Activated CD8-positive, alpha-beta memory T cell treated with anti-CD3 and anti-CD28 coated beads for 24 hours (primary cell): Measurements from ENCODE around the gene PIK3R3.

Experiments
- DNase-seq: peaks from one replicate; pipeline ENCODE4 v3.0.0-alpha.2; 2020

The PIK3R3 gene

DNA sequence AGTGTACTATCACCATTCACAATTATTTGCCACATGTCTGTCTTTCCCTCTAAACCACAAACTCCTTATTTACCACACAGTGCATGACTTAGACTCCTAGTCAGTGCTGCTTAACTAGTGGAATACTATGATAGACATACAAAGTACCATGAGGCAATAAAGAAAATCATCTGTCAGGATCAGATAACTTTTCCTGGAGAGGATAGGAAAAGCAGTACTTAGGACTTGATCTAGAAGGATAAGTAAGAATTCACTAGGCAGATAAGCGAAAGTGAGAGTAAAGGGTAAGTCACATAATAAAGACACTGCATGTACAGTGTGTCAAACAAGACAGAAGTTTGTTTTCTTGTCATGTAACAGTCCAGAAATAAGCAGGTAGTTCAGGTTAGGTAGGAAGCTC is 21.3 kb upstream of the PIK3R3 start:
- DNase-seq: no peak

DNA sequence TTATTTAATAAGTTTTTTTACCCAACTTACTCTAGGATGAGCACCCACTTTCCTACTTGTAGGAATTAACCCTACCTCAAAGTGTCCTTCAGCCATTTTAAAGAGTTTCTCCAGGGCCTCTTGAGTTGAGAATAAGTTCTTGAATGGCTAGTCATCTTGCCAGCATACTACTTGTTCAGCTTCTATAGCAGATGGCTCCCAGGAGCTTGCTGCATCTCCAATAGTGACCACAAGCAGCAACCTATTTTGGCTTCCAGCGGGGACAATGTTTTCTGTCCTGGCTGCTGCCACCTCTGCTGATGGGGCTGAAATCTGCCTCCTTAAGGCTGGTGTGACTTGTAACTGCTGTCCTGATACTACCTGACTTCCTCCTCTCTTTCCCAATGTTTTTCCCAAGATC is 20.8 kb upstream of the PIK3R3 start:
- no peak for DNase-seq

DNA sequence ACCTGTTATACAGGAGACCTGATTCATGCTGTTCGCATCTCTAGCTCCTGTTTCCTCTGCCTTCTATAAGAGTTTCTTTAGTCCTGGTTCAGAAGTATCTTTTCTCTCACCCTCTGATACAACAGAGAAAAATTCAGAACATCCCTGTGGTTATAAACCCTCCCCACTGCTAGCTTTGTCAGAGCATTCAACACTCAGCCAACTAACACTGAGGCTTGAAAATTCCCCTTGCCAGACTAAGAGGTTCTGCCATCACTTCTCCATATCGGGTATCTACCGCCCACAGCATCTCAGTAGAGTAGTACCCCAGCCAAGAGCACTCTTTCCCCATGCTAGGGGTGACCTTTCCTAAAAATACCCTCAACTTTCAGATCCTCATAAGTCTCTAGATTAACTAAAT is 19.6 kb upstream of the PIK3R3 start:
- DNase-seq: no peak

DNA sequence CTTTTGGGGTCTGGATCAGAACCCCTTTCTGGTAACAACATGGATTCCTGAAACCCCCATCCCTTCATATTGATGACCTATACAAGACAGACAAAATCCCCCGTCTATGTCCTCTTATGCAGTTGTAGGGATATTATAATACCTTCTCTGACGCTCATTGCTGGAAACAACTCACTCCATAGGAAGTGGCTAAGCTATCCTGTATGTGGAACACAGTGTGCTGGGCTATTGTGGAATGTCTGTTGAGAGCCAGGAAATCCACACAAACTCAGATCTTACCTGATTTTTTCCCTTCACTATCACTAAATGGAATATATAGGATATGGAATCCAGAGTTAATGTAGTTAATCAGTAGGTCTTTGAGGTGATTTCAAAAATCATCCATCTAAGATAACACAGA is 17.7 kb upstream of the PIK3R3 start:
- no peak for DNase-seq

DNA sequence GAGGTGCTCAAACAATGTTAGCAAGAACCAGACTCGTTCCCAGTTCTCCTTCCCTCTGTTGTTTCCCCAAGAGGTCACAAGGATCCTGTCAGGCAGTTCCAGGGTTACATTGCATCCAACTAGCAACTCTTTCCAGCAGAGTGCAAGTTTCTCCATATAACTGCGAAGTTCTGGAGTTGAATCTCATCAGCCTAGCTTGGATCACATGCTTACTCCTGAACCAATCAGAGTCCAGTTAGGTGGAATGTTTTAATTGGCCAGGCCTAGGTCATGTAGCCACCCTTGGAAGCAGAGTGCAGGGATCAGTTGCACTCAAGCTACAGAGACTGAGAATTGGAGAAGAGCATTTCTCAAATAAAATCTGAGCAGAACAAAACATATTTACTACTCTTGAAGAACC is 15.9 kb upstream of the PIK3R3 start:
- DNase-seq: no peak

DNA sequence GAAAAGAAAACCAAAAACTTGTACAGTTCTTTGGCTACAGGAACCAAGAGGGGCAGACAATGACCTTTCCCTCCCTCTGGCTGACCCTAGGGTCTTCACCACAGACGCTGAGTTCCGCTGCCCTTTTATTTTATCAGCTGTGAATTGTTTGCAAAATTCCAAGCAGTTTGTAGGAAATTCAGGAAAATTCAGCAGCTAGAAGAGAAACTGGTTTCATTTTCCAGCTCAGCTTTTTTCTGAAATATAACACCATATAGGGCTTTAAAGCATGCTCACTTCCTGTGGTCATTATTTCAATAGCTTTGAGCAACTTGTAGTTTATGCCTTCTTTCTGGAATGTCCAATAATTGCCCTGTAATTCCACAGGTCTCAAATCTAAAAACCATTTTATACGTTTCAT is 5.5 kb upstream of the PIK3R3 start:
- no peak for DNase-seq

DNA sequence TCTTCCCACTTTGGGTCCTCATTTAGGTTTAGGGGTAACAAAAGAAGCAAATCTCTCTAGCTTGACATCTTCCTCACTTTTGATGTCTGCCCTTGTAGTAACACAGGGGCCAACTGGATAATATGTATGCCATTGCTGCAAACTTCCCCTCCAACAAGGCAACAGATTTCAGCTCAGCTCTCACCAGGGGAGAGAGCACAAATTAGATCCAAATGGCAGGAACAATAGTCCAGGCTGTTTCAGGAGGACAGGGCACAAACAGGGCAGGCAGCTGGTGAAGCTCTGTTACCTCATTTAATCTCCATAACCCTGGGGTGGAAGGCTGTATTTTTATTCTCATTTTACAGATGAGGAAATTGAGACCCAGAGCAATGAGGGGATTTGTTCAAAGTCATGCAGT is 4.3 kb upstream of the PIK3R3 start:
- DNase-seq: no peak

DNA sequence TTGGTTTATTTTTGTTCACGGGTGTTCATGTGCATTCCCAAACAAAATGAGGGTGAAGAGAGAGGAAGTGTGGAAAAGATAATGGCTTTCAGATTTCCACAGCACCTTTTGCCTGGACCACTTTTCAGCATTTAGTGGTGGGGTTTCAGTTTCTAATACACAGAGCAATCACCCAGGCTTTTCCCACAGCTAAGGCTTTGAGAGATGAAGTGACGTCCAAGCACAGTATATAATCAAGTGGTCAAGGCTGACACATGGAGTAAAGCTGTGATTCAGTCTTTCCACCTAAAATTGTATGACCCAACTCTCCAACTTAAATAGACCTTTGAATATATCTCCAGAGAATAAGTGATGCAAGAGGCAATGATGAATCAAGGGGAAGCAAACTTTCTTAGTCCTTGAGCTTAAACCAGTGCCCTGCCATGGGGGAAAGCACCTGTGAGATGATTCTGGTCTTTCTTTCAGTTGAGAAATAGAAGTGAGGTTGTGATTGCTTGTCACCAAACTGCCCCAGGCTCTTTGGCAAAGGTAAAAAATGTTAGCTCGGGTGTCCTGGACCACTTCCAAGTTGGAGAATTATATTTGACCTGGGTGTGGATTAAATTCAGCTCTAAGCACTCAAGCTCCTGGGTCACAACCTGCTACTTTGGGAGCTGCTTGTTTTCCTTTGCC is 2.4 kb upstream of the PIK3R3 start:
- DNase-seq: no peak

DNA sequence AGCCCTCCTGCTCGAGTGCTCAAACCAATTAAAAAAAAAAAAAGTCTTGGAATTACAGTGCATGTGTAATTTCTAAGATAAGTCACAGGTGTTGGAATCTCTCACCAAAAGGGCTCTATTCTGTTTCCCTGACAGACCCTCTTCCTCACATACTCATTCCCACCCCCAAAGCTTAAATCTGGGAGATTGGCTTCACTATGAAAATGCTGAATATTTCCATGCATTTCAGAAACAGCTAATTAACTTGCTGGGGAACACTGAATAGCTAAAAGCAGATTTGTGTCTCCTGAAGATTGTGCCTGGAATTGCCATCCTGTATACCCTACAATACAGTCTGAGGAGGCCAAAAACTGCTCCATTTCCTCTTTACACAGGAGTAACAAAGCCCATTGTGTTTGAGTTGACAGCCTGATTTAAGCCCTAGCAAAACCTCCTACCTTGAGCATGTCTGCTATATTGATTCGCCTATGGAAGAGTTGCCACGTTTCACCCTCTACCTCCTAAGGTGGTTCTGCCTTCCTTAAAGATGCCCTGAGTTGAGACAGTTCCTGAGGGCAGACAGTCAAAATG is 1.4 kb upstream of the PIK3R3 start:
- no peak for DNase-seq

DNA sequence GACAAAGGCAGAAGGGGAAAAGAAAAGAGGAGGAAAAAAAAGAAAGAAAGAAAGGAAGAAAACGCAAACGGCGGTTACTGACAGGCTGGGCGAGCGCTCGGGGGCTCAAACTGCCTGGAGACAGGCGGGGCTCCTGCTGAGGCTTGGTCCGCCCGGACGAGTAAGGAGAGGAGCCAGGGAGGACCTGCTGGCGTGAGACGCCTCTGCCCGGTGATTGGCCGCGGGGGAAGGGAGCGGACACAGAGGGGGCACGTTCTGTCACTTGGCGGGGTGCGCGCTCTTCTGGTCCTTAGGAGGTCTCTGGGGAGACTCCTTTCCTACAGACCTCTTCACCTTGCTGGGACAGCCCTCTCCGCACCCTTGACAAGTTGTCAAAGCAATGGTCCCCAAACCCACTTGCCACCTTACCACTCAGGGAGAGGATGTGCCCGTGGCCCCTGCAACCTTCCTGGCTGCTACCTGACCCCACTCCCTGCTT is 791 bp upstream of the PIK3R3 start:
- no peak for DNase-seq

DNA sequence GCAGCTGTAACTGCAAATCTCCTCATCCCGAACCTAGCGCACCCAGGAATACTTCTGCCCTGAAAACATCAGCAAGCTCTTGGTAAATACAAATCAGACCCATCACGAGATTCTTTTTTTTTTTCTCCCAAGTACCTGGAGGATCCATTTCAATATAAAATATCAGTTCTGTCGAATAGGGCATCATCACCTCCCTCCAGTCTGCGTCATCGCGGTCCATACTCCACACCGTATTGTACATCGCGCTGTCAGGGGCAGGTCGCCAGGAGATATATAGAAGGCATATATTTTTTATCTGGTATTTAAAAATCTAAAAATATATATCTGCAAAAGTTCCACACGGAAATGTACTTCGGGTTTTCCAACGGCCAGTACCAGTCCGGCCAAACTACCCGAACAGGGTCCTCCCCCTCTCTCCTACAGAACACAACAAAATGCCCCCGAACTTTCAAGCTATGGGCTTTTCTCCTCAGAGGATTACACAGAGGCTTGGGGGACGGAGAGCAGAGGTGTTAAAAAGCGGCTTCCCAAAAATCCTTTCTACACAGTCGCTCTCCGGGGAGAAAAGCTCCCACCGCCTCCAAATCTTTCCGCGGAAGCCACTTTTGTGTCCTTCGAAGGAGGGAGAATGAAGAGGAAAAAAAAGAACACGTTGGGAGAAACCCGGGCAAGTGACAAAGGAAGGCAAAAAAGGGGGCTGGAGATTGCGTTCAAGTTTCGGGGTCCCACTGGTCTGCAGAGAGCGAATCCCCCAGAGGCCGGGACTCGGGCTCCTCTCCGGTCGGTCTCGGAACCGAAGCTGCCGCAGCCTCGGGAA is 509 bp downstream of the PIK3R3 start:
- peak; percentile 66 for DNase-seq

DNA sequence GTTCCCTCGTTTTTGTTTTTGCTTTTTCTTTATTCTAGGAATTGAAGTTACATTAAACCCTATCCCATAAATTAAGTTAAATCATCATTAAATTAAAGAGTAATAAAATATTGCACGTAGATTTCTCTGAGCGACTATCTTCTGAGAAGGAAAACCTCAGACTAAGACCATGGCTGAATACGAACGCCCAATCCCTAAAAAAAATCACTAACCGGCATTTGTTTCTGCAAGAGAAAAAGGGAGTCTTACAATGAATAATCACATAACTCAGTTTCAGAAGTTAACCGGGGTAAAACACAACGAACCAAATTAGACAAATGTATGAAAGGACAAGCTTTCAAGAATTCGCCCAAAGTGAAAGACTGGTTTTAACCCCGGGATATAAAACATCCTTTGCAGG is 1.3 kb downstream of the PIK3R3 start:
- DNase-seq: no peak

DNA sequence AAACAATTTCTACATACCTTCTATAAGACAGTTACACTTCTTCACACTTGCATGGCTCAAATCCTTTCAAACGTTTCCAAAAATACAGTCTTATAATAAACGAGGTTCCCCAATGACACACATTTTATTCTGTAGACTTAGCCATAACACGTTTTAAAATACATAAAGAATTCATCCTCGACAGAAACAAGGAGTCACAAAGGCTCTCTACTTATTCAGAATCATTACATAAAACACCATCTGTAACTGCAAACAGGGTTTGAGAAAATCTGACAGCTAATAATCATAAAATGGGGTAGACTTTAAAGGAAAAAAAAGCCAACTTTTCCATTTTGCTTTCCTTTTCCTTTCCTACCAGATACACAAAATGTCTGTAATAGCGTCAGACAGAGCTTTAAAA is 1.8 kb downstream of the PIK3R3 start:
- no peak for DNase-seq

DNA sequence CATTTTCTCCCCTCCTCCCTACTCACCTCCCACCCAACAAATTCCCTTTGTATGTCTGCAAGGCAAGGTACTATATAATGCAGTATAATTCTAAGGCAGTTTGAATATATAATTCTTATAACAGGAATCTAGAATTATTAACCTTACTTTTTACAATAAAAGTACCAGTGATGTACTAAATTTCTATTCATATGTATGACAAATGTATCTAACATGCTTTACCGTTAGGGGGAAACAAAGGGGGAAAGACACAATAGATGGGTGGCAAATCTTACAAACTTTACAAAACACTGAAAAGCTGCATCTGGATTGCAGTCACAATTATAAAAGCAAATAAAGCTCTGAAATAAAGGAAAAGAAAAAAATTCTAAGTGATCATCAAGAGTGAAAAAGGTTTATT is 2.3 kb downstream of the PIK3R3 start:
- no peak for DNase-seq

DNA sequence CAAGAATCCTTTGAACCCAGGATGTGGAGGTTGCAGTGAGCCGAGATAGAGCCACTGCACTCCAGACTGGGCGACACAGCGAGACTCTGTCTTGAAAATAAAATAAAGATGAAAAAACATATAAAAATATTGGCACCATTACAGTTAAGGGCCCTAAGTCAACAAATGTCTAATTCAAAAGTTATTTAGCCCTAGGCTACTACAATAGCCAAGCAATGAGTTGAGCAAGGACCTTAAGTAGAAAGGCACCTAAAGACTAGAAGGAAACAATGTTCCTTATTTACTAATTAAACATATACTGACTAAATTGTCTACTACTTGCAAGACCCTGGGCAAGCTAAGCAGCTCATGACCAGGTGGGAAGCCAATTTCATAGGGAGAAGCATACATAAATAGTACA is 4.1 kb downstream of the PIK3R3 start:
- DNase-seq: no peak

DNA sequence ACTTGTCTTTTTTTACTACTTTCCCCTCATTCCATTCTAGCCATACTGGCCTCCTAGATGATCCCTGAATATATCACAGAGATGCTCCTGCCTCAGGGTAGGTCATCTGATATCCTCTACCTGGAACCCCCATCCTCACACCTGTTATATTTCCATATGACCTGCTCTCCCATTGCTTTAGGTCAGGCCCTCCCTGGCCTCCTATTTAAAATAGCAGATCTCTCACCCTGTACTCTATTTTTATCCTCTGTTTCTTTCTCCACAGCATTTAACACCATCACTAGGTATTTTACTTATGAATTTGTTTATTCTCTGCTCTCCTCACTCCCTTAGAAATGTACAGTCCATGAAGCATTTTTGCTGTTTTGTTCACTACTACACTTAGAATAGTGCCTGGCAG is 13.6 kb downstream of the PIK3R3 start:
- no peak for DNase-seq

DNA sequence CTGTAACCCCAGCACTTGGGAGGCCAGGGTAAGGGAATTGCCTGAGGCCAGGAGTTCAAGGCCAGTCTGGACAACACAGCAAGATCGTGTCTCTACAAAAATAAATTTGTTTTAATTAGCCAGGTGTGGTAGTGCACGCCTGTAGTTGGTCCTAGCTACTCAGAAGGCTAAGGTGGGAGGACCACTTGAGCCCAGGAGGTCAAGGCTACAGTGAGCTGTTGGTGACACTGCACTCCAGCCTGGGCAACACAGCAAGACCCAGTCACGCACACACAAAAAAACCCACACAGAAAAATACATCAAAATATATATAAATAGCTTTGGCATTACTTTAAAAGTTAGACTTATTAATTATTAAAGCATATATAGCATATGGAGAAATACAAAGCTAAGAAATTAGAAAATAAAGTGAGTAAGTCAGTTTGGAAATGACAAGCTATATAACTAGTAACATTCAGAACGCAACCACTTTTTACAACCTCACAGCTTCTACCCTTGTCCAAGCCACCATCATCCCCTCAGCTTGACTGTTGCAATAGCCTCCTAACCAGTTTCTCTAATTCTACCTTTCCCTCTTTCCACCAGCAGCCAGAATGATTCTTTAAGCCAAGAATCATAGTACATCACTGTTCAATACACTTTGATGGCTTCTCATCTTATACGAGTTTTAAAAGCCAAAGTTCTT is 14.5 kb downstream of the PIK3R3 start:
- DNase-seq: no peak

DNA sequence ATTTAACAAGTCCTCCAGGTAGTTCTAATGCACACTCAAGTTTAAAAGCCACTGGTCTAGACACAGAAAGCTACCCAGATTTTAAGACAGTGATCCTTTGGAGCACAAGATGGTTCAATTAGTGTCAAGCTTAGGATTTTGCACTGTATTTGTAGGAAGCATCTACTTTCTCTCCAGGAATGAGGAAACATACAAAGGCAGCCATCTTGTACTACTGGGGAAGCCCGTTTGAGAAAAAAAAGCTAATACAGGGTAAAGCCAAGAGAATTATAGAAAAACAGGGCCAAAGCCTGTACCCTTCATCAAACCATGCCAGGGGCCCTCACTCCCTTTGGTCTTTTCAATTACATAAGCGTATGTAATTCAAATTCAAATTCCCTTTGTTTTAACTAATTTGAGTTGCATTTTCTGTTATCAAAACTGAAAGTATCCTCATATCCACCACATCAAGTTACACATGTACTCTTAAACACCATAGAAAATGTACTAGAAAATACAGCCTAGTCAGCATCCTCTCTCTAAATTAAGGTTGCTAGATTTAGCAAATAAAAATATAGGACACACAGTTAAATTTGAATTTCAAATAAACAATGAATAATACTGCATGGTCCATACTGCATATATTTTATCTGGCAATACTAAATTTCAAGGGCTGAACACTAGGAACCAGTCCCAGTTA is 17.4 kb downstream of the PIK3R3 start:
- DNase-seq: no peak

DNA sequence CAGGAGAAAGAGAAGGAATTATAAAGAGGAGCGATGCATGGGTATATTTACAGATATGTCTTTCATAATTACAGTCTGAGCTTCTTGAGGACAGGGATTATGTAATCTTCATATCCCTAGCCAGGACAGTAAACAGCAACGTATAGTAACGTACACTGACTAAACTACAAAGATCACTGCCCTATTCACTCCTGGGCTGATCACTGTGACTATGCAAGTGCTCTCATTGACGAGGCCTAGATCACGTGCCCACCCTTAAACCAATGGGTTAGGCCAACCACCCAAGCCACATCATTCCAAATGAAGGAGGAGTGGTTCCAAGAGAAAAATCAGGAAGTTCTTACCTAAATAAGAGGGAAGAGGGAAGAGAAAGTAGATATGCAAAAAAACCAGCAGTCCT is 18.5 kb downstream of the PIK3R3 start:
- no peak for DNase-seq

DNA sequence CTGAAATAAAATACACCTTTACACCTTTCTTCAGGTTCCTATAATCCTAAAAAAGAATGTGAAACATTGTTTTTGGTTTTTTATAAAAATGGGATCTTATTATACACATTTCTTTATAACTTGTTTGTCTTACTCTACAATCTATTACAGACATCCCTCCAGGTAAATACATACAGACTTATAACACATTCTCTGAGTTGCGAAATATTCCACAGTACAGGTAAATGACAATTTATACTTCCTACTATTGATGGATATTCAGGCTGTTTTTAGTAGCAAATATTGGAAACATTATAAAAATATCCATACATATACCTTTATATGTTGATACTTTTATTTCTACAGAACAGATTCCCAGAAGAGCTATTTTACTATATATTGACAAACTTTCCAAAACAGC is 20.3 kb downstream of the PIK3R3 start:
- DNase-seq: no peak

DNA sequence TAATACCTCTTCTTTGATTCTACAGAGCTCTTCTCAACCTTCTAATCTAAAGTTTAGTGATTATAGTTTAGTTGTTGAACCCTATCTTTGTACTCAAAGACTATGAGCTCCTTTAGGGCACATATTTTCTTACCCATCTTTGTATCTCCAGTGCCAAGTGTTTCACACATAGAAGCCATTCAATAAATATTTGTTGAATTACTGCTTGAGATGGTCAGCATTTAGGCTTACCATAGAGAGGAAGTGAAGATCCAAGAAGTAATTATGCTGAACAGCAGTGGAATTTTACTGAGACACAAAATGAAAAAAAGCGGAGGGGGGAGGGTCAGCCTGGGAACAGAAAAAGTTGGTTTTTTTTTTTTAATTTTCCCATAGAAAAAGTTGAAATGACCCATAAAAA is 21.9 kb downstream of the PIK3R3 start:
- no peak for DNase-seq

DNA sequence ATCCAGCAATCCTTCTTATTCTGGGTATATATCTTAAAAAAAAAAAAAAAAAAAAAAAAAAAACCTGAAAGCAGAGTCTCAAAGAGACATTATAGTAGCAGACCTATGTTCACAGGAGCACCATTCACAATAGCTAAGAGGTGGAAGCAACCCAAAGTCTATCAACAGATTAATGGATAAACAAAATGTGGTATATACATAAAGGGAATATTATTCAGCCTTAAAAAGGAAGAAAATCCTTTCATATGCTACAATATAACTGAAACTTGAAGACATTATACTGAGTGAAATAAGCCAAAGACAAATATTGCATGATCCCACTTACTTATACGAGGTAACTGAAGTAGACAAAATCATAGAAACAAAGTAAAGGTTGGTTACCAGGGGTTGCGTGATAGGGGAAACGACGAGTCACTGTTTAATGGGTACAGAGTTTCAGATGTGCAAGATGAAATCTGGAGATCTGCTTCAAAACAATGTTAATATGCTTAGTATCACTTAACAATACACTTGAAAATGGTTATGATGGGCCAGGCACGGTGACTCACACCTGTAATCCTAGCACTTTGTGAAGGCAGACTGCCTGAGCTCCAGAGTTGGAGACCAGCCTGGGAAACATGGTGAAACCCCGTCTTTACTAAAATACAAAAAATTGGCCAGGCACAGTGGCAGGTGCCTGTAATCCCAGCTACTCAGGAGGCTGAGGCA is 29.5 kb downstream of the PIK3R3 start:
- DNase-seq: no peak

DNA sequence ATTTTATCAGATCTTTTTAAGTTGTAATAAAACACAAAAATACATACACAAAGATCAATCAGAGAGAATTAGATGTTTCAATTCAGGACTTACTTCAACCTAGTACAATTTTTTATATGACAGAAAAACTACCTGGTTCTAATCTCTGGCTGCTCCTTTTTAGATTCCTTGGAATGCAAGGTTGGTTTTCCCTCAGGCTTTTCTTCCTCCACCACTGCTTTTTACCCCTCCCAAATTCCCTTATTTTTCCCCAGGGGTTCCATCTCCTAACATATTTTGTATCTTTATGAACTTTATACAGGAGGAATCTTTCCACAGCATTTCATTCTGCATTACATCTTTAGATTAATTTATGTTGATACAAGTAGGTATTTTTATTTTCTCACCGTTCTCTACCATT is 33.2 kb downstream of the PIK3R3 start:
- no peak for DNase-seq
